ENCODE measurements around the gene PROKR2.

The PROKR2 gene

GRCh38 chr20:5316188-5317158 is at the start of gene PROKR2:
Gene PROKR2, minus strand, starts transcription at chr20:5316954. Its CDS starts 2,585 bp downstream, at chr20:5314369.
- DNase-seq (ENCODE audit: low read depth in 1 of 2, low spot score in 1 of 2), result no peak

GRCh38 chr20:5364997-5365597 is 48.3 kb upstream of the PROKR2 start:
- DNase-seq (ENCODE audit: low read depth in 1 of 2, low spot score in 1 of 2), result no peak

- no peak for DNase-seq (ENCODE audit: low read depth in 1 of 2, low spot score in 1 of 2)
These were observed 47.5 kb upstream of the PROKR2 start for GRCh38 chr20:5364136-5364821.

- DNase-seq (ENCODE audit: low read depth in 1 of 2, low spot score in 1 of 2), result no peak
These were observed 46.0 kb upstream of the PROKR2 start for GRCh38 chr20:5362771-5363170.

GRCh38 chr20:5361176-5361575 is 44.4 kb upstream of the PROKR2 start:
- no peak for DNase-seq (ENCODE audit: low read depth in 1 of 2, low spot score in 1 of 2)

- DNase-seq (ENCODE audit: low read depth in 1 of 2, low spot score in 1 of 2), result no peak
These were observed 41.2 kb upstream of the PROKR2 start for GRCh38 chr20:5357946-5358345.

- DNase-seq (ENCODE audit: low read depth in 1 of 2, low spot score in 1 of 2), result no peak
These were observed 40.2 kb upstream of the PROKR2 start for GRCh38 chr20:5356941-5357340.

GRCh38 chr20:5354901-5355300 is 38.1 kb upstream of the PROKR2 start:
- DNase-seq (ENCODE audit: low read depth in 1 of 2, low spot score in 1 of 2), result no peak

GRCh38 chr20:5353624-5354496 is 37.1 kb upstream of the PROKR2 start:
- no peak for DNase-seq (ENCODE audit: low read depth in 1 of 2, low spot score in 1 of 2)

GRCh38 chr20:5349448-5349847 is 32.7 kb upstream of the PROKR2 start:
- no peak for DNase-seq (ENCODE audit: low read depth in 1 of 2, low spot score in 1 of 2)

GRCh38 chr20:5342021-5342420 is 25.3 kb upstream of the PROKR2 start:
- no peak for DNase-seq (ENCODE audit: low read depth in 1 of 2, low spot score in 1 of 2)

- DNase-seq (ENCODE audit: low read depth in 1 of 2, low spot score in 1 of 2), result no peak
These were observed 14.6 kb upstream of the PROKR2 start for GRCh38 chr20:5331340-5331739.

- DNase-seq (ENCODE audit: low read depth in 1 of 2, low spot score in 1 of 2), result no peak
These were observed 11.5 kb upstream of the PROKR2 start for GRCh38 chr20:5328268-5328667.

- DNase-seq (ENCODE audit: low read depth in 1 of 2, low spot score in 1 of 2), result no peak
These were observed 10.6 kb upstream of the PROKR2 start for GRCh38 chr20:5327356-5327755.

GRCh38 chr20:5315807-5316187 is 957 bp downstream of the PROKR2 start:
- DNase-seq (ENCODE audit: low read depth in 1 of 2, low spot score in 1 of 2), result no peak

GRCh38 chr20:5313916-5314315 is 2.8 kb downstream of the PROKR2 start:
- no peak for DNase-seq (ENCODE audit: low read depth in 1 of 2, low spot score in 1 of 2)

GRCh38 chr20:5312518-5312917 is 4.2 kb downstream of the PROKR2 start:
- no peak for DNase-seq (ENCODE audit: low read depth in 1 of 2, low spot score in 1 of 2)

GRCh38 chr20:5309971-5310370 is 6.8 kb downstream of the PROKR2 start:
- DNase-seq (ENCODE audit: low read depth in 1 of 2, low spot score in 1 of 2), result no peak

GRCh38 chr20:5298811-5299210 is 17.9 kb downstream of the PROKR2 start:
- DNase-seq (ENCODE audit: low read depth in 1 of 2, low spot score in 1 of 2), result no peak

GRCh38 chr20:5297280-5298004 is 19.3 kb downstream of the PROKR2 start:
- DNase-seq (ENCODE audit: low read depth in 1 of 2, low spot score in 1 of 2), result no peak
